ENCODE measurements around the gene TUBA1A.
"Not testable (repeated sequence)": the region's sequence is repeated elsewhere in the genome, so short reads cannot be mapped to it uniquely, and the experiment has no call there.

Gene TUBA1A

GRCh38 chr12:49200919-49201594 is 12.2 kb upstream of the TUBA1A start:
- no peak for DNase-seq (ENCODE audit: low read depth)

GRCh38 chr12:49198431-49199155 is 9.7 kb upstream of the TUBA1A start:
- DNase-seq (ENCODE audit: low read depth): no peak

- DNase-seq (ENCODE audit: low read depth): no peak
Measured at GRCh38 chr12:49197256-49197655, 8.4 kb upstream of the TUBA1A start.

- DNase-seq (ENCODE audit: low read depth): no peak
Measured at GRCh38 chr12:49195736-49196135, 6.9 kb upstream of the TUBA1A start.

GRCh38 chr12:49193746-49194145 is 4.9 kb upstream of the TUBA1A start:
- not testable (repeated sequence) for DNase-seq (ENCODE audit: low read depth)

GRCh38 chr12:49191498-49191897 is 2.6 kb upstream of the TUBA1A start:
- DNase-seq (ENCODE audit: low read depth): not testable (repeated sequence)

- no peak for DNase-seq (ENCODE audit: low read depth)
Measured at GRCh38 chr12:49190974-49191373, 2.1 kb upstream of the TUBA1A start.

GRCh38 chr12:49189731-49190716 is 1.1 kb upstream of the TUBA1A start:
- no peak for DNase-seq (ENCODE audit: low read depth)

GRCh38 chr12:49188201-49188915 is 522 bp downstream of the TUBA1A start:
- DNase-seq (ENCODE audit: low read depth): peak; percentile 69

GRCh38 chr12:49187184-49187583 is 1.7 kb downstream of the TUBA1A start:
- DNase-seq (ENCODE audit: low read depth): no peak

- not testable (repeated sequence) for DNase-seq (ENCODE audit: low read depth)
Measured at GRCh38 chr12:49186307-49186706, 2.6 kb downstream of the TUBA1A start.

- not testable (repeated sequence) for DNase-seq (ENCODE audit: low read depth)
Measured at GRCh38 chr12:49184697-49185096, 4.2 kb downstream of the TUBA1A start.

- not testable (repeated sequence) for DNase-seq (ENCODE audit: low read depth)
Measured at GRCh38 chr12:49183214-49183950, 5.5 kb downstream of the TUBA1A start.

GRCh38 chr12:49174218-49174617 is 14.7 kb downstream of the TUBA1A start:
- DNase-seq (ENCODE audit: low read depth): no peak

- DNase-seq (ENCODE audit: low read depth): no peak
Measured at GRCh38 chr12:49170924-49171323, 18.0 kb downstream of the TUBA1A start.

GRCh38 chr12:49165114-49165513 is 23.8 kb downstream of the TUBA1A start:
- DNase-seq (ENCODE audit: low read depth): no peak

GRCh38 chr12:49161901-49162300 is 27.0 kb downstream of the TUBA1A start:
- DNase-seq (ENCODE audit: low read depth): not testable (repeated sequence)

- no peak for DNase-seq (ENCODE audit: low read depth)
Measured at GRCh38 chr12:49161092-49161795, 27.6 kb downstream of the TUBA1A start.

GRCh38 chr12:49160399-49160798 is 28.5 kb downstream of the TUBA1A start:
- no peak for DNase-seq (ENCODE audit: low read depth)

GRCh38 chr12:49154221-49154620 is 34.7 kb downstream of the TUBA1A start:
- no peak for DNase-seq (ENCODE audit: low read depth)
